ENCODE results near the gene NAIF1. TPM values are rescaled to one million over a fixed set of nuclear protein-coding genes. Genes with fewer than 3 reads are reported as not detected.

The NAIF1 gene
- total RNA-seq, 2 experiments from 2014 or later: 10.2 to 14.5 TPM

- Mint-ChIP-seq H3K9me3 (no peaks in the 10 kb centered on the region), H3K27ac (no peak overlapping the region), H3K4me1 (ENCODE audit: low read depth) (peaks cover 52% of the 10 kb centered on the region), H3K36me3 (no peaks in the 10 kb centered on the region), H3K27me3 (no peaks in the 10 kb centered on the region), H3K4me3 (no peak overlapping the region)
- intact Hi-C loops (cut with micrococcal nuclease): no loop called here
- CTCF ChIA-PET: interaction anchor here (0.8 to 1.8 kb wide), 6 partner anchors 10 to 79 kb away, joined by 3 to 8 read pairs (median 6); no protein-coding TSS in a partner anchor
- no peak for DNase-seq
- POLR2A ChIA-PET: no interaction called here
These were observed 46.4 kb downstream of the NAIF1 start for GRCh38 chr9:128020692-128021091.

DNA sequence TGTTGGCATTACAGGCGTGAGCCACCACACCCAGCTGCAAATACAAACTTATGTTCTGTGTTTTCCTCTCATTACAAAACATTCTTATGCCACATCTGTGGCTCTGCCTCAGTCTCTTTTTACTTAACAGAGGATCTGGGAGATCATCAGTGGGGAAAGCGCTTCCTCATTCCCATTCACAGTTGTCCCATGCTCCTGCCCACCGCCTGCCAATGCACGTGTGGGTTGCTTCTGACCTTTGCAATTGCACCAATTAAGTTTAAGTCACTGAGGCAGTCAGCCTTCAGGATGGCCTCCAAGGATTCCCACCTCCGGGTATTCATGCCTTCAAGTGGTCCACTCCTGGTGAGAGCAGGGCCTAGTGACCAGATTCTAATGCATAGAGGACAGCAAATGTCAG lies 51.4 kb downstream of the NAIF1 start:
- intact Hi-C loops (cut with micrococcal nuclease): no loop called here
- DNase-seq: no peak
- no peak overlapping the region for H3K27ac Mint-ChIP-seq
- ChIA-PET CTCF (interaction anchor here (2.0 kb wide), 1 partner anchor 74 kb away, joined by 7 read pairs; no protein-coding TSS in a partner anchor), POLR2A (no interaction called here)
- no peaks in the 10 kb centered on the region for H3K36me3 Mint-ChIP-seq
- H3K4me1 Mint-ChIP-seq (ENCODE audit: low read depth): peaks cover 9% of the 10 kb centered on the region
- no peaks in the 10 kb centered on the region for H3K9me3 Mint-ChIP-seq
- no peaks in the 10 kb centered on the region for H3K27me3 Mint-ChIP-seq
- H3K4me3 Mint-ChIP-seq: no peak overlapping the region

Other genes with a start within 250 kb of the NAIF1 start
- 10 to 100 TPM; 12.0 to 12.2 TPM for gene ENG, start 212.7 kb downstream of the NAIF1 start, total RNA-seq
- gene AK1, start 189.6 kb downstream of the NAIF1 start, total RNA-seq: 10 to 100 TPM; 27.7 to 28.5 TPM
- gene ST6GALNAC6, start 167.7 kb downstream of the NAIF1 start, total RNA-seq: 10 to 100 TPM; 50.1 to 53.8 TPM
- 10 to 100 TPM; 21.2 to 23.5 TPM for gene ST6GALNAC4, start 150.3 kb downstream of the NAIF1 start, total RNA-seq
- gene PIP5KL1, start 136.5 kb downstream of the NAIF1 start, total RNA-seq: 1 to 10 TPM in 1 of 2 experiments, under 1 TPM in 1; 0.94 to 2.9 TPM
- gene DPM2, start 129.5 kb downstream of the NAIF1 start, total RNA-seq: 10 to 100 TPM; 41.5 to 42.0 TPM
- gene EEIG1, start 86.3 kb downstream of the NAIF1 start, total RNA-seq: 10 to 100 TPM; 50.7 to 58.0 TPM
- gene SLC25A25, start 912 bp upstream of the NAIF1 start, total RNA-seq: 10 to 100 TPM; 17.1 to 17.3 TPM
- gene PTGES2, start 60.4 kb upstream of the NAIF1 start, total RNA-seq: 10 to 100 TPM; 43.4 to 43.6 TPM
- gene LCN2, start 82.1 kb upstream of the NAIF1 start, total RNA-seq: not detected
- gene BBLN, start 92.9 kb upstream of the NAIF1 start, total RNA-seq: 10 to 100 TPM; 86.9 to 90.1 TPM
- gene CIZ1, start 124.3 kb upstream of the NAIF1 start, total RNA-seq: 100 to 1,000 TPM in 1 of 2 experiments, 10 to 100 TPM in 1; 95.4 to 105 TPM
- gene DNM1, start 136.1 kb upstream of the NAIF1 start, total RNA-seq: 1 to 10 TPM in 1 of 2 experiments, under 1 TPM in 1; 0.63 to 1.1 TPM
- 10 to 100 TPM; 34.4 to 42.9 TPM for gene GOLGA2, start 208.7 kb upstream of the NAIF1 start, total RNA-seq
- 10 to 100 TPM; 15.2 to 15.5 TPM for gene SWI5, start 209.0 kb upstream of the NAIF1 start, total RNA-seq